ENCODE data around the gene PDGFA. TPM values are rescaled to one million over a fixed set of nuclear protein-coding genes. Genes with fewer than 3 reads are reported as not detected.

Gene PDGFA
- total RNA-seq, 2 experiments from 2014 or later: 0.23 to 0.53 TPM

Other genes starting within 250 kb of the PDGFA start
- gene FOXL3, start 229.7 kb downstream of the PDGFA start, total RNA-seq: not detected
- 10 to 100 TPM; 18.3 to 22.4 TPM for gene DNAAF5, start 206.9 kb upstream of the PDGFA start, total RNA-seq
- 10 to 100 TPM; 26.5 to 28.2 TPM for gene PRKAR1B, start 207.4 kb upstream of the PDGFA start, total RNA-seq